HG02588 (cell line): ENCODE results near the gene ATP2B3.
"Not testable (repeated sequence)": the region's sequence is repeated elsewhere in the genome, so short reads cannot be mapped to it uniquely, and the experiment has no call there.

Experiments
- ATAC-seq: cut with Tn5 transposase; IDR thresholded peaks from one replicate; pipeline ENCODE4 v1.9.1; 2021; ENCODE audit warnings: mild to moderate bottlenecking, moderate library complexity; ENCODE audit not compliant: unreplicated experiment

ATP2B3 gene

DNA sequence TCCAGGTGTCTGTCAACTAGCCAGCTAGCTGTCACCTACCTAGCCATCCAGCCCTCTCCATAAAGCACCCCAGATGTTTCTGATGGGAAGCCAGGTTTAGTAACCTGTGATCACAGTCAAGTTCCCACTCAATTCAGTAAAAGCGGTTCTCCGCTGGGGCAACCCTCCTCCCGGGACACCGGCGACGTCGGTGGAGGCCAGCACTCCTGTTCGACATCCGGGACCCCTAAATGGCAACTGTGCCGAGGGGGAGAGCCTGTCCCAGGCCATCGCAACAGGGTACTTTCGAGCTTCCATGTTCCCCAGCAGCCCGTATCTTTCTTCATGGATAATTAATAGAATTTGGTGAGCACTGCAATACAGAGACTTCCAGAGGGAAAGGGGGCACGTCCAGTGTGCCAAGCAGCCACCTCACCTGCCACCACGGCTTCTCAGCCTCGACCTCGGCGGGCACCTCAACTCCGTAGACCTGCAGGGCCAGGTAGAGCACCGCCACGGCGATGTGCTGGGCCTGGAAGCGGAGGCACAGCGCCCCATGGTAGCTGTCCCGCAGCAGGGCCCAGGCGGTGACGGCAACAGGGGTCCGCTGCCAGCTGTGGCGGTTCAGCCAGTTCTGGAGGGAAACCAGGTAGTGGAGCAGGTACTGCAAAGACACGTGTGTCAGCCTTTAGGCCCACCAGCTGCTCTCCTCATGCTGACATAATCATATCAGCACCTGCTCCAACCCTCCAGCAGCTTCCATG is 74.8 kb downstream of the ATP2B3 start:
- no peak for ATAC-seq

DNA sequence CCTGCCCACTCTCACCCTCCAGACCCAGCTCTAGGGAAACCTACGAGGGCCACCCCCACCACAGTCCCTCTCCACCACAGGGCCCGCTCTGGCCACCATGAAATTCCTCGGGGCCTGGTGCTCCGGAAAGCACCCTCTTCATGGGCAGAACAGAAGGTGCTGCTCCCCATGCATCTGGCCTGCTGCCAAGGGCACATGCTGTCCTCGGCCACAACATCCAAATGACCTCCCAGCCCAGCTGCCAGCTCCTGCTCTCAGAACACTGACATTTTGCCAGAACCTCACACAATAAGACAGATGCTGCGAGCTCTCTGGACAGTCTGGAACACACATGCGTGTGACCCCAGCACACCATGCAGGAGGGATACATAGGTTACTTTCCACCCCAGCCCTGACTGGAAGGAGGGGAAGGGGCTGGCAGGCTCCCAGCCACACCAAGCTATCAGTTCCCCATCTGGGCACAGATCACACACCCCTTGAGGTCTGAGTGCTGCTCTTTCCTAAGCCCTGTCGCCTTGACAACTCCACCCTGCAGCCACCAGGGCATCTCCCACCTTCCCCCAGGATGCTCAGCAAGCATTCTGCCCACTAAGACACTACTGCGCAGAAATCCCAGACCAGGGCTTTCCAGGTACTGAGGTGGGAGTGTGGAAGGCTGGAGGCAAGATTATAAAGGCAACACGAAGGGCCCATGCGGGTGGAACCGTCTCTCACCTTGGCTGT is 75.7 kb downstream of the ATP2B3 start:
- ATAC-seq, result no peak

GRCh38 chrX:153593811-153594500 is 76.5 kb downstream of the ATP2B3 start:
- no peak for ATAC-seq

DNA sequence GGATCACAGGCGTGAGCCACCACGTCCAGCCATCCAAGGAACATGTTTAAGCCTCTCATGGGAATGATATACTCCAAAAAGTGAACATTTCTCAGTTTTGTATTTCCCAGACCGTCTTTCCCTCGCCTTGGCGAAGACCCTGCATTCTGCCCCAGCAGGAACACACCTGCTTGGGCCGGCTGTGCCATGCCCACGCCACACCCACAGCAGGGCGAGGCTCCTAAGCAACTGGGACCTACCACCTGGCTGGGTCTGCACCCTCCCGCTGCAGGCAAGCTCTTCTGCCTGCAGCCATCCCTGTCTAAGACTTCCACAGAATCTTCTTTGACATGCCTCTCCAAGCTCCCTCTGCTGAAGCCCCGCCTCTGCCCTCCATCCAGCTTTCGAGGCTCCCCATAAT is 77.9 kb downstream of the ATP2B3 start:
- ATAC-seq, result no peak

DNA sequence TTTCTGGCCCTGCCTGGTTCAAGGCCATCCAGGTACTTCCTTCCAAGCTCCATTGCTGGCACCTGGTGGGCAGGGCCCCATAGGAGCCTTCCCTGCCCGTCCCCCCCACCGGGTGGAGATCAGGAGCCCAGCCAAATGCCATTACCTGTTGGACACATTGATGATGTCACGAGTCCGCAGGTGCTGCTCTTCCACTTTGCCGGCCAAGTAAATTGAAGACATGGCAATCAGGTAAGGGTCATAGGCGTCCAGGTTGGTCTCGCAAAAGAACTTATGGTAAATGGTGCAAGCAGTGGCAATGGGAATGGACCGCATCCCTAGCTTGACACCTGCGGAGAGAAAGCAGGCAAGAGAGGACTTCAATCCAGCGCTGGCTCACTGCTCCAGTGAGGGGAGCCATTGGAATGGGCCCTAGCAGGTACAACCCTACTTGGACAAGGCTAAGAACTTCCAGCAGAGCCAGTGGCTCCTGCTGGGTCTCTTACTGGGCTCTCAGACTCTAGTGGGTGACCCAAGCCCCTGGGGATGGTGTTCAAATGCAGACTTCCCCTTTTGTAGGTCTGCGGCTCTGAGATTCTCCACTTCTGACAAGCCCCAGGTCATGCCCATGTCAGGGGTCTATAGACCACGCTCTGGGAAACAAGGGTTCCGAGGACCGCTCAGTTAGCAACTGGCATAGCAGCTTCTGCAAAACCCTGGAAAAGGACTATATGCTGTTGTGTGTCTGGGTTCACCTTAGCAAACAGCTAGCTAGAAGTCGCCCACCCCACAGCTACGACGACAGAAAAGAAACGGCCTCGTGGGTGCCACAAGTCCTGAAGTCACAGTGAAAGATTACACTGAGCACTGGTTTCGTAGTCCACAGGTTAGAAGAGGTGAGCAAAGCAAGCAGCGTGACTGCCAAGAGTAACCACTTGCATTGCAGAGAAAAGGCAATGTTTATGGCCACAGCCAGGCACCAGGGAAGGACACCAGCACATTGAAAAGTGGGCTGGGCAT is 78.7 kb downstream of the ATP2B3 start:
- no peak for ATAC-seq

- ATAC-seq, result no peak
Observed at GRCh38 chrX:153596981-153597750, 79.7 kb downstream of the ATP2B3 start.

- peak; percentile 55 for ATAC-seq
Observed at GRCh38 chrX:153598541-153599191, 81.2 kb downstream of the ATP2B3 start, which contains the start of gene CCNQ. Gene CCNQ (minus strand): TSS chrX:153599139. CDS start chrX:153599073, 66 bp downstream.

GRCh38 chrX:153599192-153600031 is 82.0 kb downstream of the ATP2B3 start:
- ATAC-seq, result peak; percentile 86

DNA sequence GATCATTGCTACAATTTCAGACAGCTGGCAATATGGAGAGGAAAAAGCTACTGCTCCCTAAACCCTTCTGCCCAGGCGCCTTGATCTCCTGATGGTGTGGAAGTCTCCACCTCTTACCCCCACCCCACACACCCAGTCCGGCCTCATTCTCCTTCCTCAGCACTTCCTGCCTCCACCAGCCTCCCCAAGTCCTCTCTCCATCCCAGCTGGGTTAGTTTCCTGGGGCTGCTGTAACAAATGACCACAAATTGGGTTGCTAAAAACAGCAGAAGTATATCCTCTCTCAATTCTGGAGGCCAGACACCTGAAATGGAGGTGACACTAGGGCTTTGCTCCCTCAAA is 82.6 kb downstream of the ATP2B3 start:
- no peak for ATAC-seq

- no peak for ATAC-seq
Observed at GRCh38 chrX:153600921-153601320, 83.5 kb downstream of the ATP2B3 start.

DNA sequence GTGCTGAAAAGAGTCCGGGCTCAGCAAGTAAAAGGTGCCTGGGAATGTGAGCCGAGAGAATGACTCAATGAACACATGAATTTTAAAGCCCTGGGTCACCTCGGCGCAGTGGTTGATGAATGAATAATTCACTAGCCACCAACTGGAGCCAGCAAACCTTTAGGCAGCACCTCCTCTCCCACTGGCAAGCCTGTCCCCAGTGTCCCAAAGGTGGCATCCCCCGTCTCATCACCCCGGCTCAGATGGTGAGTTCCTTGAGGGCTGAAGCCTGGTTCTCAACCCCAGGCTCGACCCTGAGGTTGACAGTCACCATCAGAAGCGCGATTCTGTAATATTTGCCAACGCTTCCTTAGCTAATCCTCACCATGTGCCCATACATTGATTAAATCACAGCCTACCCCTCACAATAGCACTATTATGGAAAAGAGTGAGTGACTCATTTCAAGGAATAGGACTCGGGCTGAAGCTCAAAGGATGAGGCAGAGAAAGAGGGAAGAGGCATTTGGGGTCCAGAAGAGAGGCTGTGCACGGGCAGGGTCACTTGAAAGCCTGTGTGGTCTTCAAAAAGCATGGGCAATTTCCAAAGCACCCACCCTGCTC is 84.2 kb downstream of the ATP2B3 start:
- ATAC-seq, result no peak

GRCh38 chrX:153602601-153603000 is 85.2 kb downstream of the ATP2B3 start:
- ATAC-seq, result no peak

DNA sequence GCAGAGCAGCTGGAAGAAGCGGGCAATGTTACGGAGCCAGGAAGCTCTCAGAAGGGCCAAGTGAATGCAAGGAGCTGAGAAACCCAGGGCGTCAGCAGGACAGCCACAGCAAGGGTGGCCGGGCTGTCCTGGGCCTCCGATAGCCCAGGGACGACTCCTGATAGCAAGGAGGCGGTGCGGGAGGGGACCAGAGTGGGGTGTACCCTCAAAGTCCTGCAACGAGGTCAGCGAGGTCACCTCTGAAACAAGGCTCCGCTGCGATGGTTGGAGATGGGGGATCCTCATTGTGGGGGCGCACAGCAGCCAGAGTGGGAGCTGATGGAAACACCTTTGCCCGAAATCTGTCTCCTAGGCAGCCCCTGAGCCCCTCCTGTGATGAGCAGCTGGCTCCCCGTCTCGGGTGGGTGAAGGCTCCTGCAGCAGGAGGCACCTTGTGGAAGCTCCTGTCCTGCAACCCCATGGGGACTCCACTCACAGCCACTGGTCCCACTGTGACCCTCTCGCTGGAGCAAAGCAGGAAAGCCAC is 85.8 kb downstream of the ATP2B3 start:
- ATAC-seq, result no peak

DNA sequence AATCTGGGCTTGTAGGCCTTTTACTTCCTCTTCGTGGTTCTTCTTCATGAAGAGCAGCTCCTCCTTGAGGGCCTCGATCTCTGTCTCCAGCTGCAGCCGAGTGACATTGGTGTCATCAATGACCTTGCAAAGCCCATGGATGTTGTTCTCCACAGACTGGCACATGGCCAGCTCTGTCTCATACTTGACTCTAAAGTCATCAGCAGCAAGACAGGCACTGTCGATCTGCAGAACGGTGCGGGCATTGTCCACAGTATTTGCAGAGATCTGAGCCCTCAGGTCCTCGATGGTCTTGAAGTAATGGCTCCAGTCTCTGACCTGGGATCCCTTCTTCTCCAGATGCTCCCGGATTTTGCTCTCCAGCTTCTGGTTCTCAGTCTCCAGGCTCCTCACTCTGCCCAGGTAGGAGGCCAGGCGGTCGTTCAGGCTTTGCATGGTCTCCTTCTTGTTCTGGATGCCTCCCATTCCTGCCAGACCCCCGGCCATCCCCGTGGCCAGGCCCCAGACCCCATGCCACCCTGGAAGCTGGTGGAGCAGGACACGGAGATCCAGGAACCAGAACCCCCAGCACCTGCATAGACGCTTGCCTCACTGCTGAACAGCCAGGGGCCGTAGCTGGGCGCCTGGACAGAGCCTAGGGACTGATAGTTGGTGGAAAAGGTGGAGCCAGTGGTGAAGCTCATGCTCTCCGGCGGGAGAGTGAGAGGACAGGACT is 87.4 kb downstream of the ATP2B3 start:
- not testable (repeated sequence) for ATAC-seq

- ATAC-seq, result no peak
Observed at GRCh38 chrX:153606503-153606902, 89.1 kb downstream of the ATP2B3 start.

DNA sequence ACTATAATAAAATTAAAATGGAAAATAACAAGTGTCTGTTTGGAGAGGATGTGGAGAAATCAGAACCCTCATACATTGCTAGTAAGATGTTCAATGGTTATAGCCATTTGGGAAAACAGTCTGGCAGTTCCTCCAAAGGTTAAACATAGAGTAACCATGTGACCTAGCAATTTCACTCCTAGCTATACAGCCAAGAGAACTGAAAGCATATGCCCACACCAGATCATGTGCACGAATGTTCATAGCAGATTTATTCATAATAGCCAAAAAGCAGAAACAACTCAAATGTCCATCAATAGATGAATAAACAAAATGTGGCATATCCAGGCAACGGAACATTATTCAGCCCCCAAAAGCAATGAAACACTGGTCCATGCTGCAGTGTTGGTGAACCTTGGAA is 90.9 kb downstream of the ATP2B3 start:
- no peak for ATAC-seq

DNA sequence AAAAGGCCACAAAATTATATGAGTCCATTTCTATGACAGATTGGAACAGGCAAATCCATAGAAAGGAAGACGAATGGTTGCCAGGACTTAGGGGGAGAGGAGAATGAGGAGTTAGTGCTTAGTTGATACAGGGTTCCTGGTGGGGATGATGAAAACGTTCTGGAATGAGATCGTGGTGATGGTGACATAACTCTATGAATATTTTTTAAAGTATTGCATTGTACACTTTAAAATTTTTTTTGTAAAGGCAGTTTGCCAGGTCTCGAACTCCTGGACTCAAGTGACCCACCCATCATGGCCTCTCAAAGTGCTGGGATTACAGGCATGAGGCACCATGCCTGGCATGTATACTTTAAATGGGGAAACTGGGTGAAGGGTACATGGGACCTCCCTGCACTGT is 91.4 kb downstream of the ATP2B3 start:
- no peak for ATAC-seq
